Neural crest cell (in vitro differentiated cells): ENCODE measurements around the gene KLHL33. TPM values are rescaled to one million over a fixed set of nuclear protein-coding genes. Genes with fewer than 3 reads are reported as not detected.
A peak's percentile ranks its signal among the peaks of the same experiment; 100 is the strongest.

Experiments
- DNase-seq: peaks from one replicate; pipeline ENCODE4 v3.0.0; 2021; ENCODE audit warnings: low read depth, mixed read lengths, low spot score
- H3K27ac Mint-ChIP-seq: one replicate; pipeline ENCODE4 v1.8.0; 2021; ENCODE audit warnings: mild to moderate bottlenecking, mixed read lengths; ENCODE audit not compliant: unreplicated experiment
- H3K27me3 Mint-ChIP-seq: 2 replicates; pipeline ENCODE4 v1.8.0; 2021; ENCODE audit warnings: low read depth, mild to moderate bottlenecking, mixed read lengths
- H3K36me3 Mint-ChIP-seq: 2 replicates; pipeline ENCODE4 v1.8.0; 2021; ENCODE audit warnings: low read depth, mild to moderate bottlenecking, mixed read lengths
- H3K4me1 Mint-ChIP-seq: 2 replicates; pipeline ENCODE4 v1.8.0; 2021; ENCODE audit warnings: mixed read lengths
- H3K4me3 Mint-ChIP-seq: one replicate; pipeline ENCODE4 v1.8.0; 2021; ENCODE audit warnings: mild to moderate bottlenecking, mixed read lengths
- H3K9me3 Mint-ChIP-seq: 2 replicates; pipeline ENCODE4 v1.8.0; 2021; ENCODE audit warnings: mixed read lengths
- CTCF ChIP-seq: fragments of 200-600 bp; sonication (generic); conservative IDR thresholded peaks from 2 replicates; pipeline ENCODE4 v1.5.0; 2021; ENCODE audit warnings: antibody characterized with exemption, mild to moderate bottlenecking
- total RNA-seq: library from RNA; stranded (reverse); gene quantifications from 2 replicates; pipeline ENCODE4 v1.2.1, GENCODE V29; 2021

The KLHL33 gene
- total RNA-seq, 1 donor from 2014 or later, result 0.07 TPM

GRCh38 chr14:20383636-20384035, 52.3 kb downstream of the KLHL33 start:
- Mint-ChIP-seq H3K36me3 (no peaks in the 10 kb centered on the region), H3K27me3 (no peaks in the 10 kb centered on the region), H3K4me1 (no peaks in the 10 kb centered on the region), H3K9me3 (no peaks in the 10 kb centered on the region), H3K27ac (no peak overlapping the region), H3K4me3 (no peak overlapping the region)
- TF ChIP-seq CTCF, result no peak
- DNase-seq, result no peak

GRCh38 chr14:20383032-20383431, 52.9 kb downstream of the KLHL33 start:
- Mint-ChIP-seq H3K4me3 (no peak overlapping the region), H3K4me1 (no peaks in the 10 kb centered on the region), H3K27me3 (no peaks in the 10 kb centered on the region), H3K36me3 (no peaks in the 10 kb centered on the region), H3K9me3 (no peaks in the 10 kb centered on the region), H3K27ac (no peak overlapping the region)
- no peak for DNase-seq
- no peak for TF ChIP-seq CTCF

- no peaks in the 10 kb centered on the region for H3K9me3 Mint-ChIP-seq
- H3K36me3 Mint-ChIP-seq, result no peaks in the 10 kb centered on the region
- no peak for TF ChIP-seq CTCF
- H3K27me3 Mint-ChIP-seq, result no peaks in the 10 kb centered on the region
- DNase-seq, result no peak
- peak overlapping the region; percentile 75 for H3K27ac Mint-ChIP-seq
- no peak overlapping the region for H3K4me3 Mint-ChIP-seq
- H3K4me1 Mint-ChIP-seq, result no peaks in the 10 kb centered on the region
Observed at GRCh38 chr14:20382526-20382925, 53.4 kb downstream of the KLHL33 start.

- no peaks in the 10 kb centered on the region for H3K9me3 Mint-ChIP-seq
- H3K27ac Mint-ChIP-seq, result no peak overlapping the region
- H3K4me3 Mint-ChIP-seq, result no peak overlapping the region
- no peaks in the 10 kb centered on the region for H3K4me1 Mint-ChIP-seq
- no peak for TF ChIP-seq CTCF
- no peaks in the 10 kb centered on the region for H3K27me3 Mint-ChIP-seq
- no peak for DNase-seq
- H3K36me3 Mint-ChIP-seq, result no peaks in the 10 kb centered on the region
Observed at GRCh38 chr14:20381341-20381740, 54.6 kb downstream of the KLHL33 start.

- no peak for TF ChIP-seq CTCF
- no peak overlapping the region for H3K27ac Mint-ChIP-seq
- no peak for DNase-seq
- H3K27me3 Mint-ChIP-seq, result no peaks in the 10 kb centered on the region
- H3K9me3 Mint-ChIP-seq, result no peaks in the 10 kb centered on the region
- no peaks in the 10 kb centered on the region for H3K4me1 Mint-ChIP-seq
- no peaks in the 10 kb centered on the region for H3K36me3 Mint-ChIP-seq
- H3K4me3 Mint-ChIP-seq, result no peak overlapping the region
Observed at GRCh38 chr14:20380681-20381080, 55.3 kb downstream of the KLHL33 start.

GRCh38 chr14:20379743-20380142, 56.2 kb downstream of the KLHL33 start:
- no peak for DNase-seq
- no peak for TF ChIP-seq CTCF
- no peaks in the 10 kb centered on the region for H3K4me1 Mint-ChIP-seq
- no peaks in the 10 kb centered on the region for H3K36me3 Mint-ChIP-seq
- no peaks in the 10 kb centered on the region for H3K9me3 Mint-ChIP-seq
- H3K4me3 Mint-ChIP-seq, result no peak overlapping the region
- H3K27me3 Mint-ChIP-seq, result no peaks in the 10 kb centered on the region
- peak overlapping the region; percentile 57 for H3K27ac Mint-ChIP-seq
